Mucosa of descending colon (tissue), 3 donors: ENCODE results near the gene TGFBR2. TPM values are rescaled to one million over a fixed set of nuclear protein-coding genes. Genes with fewer than 3 reads are reported as not detected.

Experiments
- ATAC-seq: fragments of 200-7000 bp; cut with Tn5 transposase; one replicate; pipeline ENCODE4 v1.9.1; 2020; ENCODE audit warnings: mild to moderate bottlenecking, moderate library complexity
- DNase-seq, 3 donors: peaks; one replicate each; pipeline ENCODE4 v3.0.0-alpha.2; 2020
- H3K36me3 ChIP-seq: fragments of 200-600 bp; one replicate; pipeline ENCODE4 v1.8.0; 2021; ENCODE audit warnings: low read depth, mild to moderate bottlenecking
- H3K4me1 ChIP-seq: fragments of 200-600 bp; one replicate; pipeline ENCODE4 v1.8.0; 2021; ENCODE audit warnings: low read depth, mild to moderate bottlenecking
- H3K4me3 ChIP-seq: fragments of 200-600 bp; one replicate; pipeline ENCODE4 v1.8.0; 2021; ENCODE audit warnings: mild to moderate bottlenecking
- H3K9me3 ChIP-seq: fragments of 200-600 bp; one replicate; pipeline ENCODE4 v1.8.0; 2021; ENCODE audit warnings: mild to moderate bottlenecking
- intact Hi-C, 2 donors: fragments of 100-400 bp; cut with DNase I in 1 of 2; cut with micrococcal nuclease in 1 of 2; formaldehyde crosslinking; loops; one replicate each; pipeline versions ENCODE4 v1.11.0 to v1.11.1; 2022; cut with DNase I, micrococcal nuclease
- total RNA-seq, 3 donors: library from RNA; stranded (reverse); fragmentation: NEBNext Ultra II Directional in 2 of 3; extraction: Animal tissue kit (Norgen Biotek cat#: 25700) in 2 of 3; gene quantifications; one replicate each; pipeline versions ENCODE4 v1.2.1 to v1.2.4, GENCODE V29; 2021 to 2023
- TF ChIP-seq, protein P1 (sequence below): fragments of 200-600 bp; IDR thresholded peaks from one replicate; pipeline ENCODE4 v1.8.0; 2022; ENCODE audit warnings: antibody characterized with exemption, mild to moderate bottlenecking
- donor health status: DM: no; HTN: no; CAD: no; lungs with moderate emphysema.
- donor health status: DM: no; HTN: no; CAD: no.
- donor health status: DM: no; HTN: yes; CAD: no.

The TGFBR2 gene
- total RNA-seq, 3 donors from 2014 or later = 39.0 to 134 (median 71.4) TPM

GRCh38 chr3:30583973-30584372 lies 22.4 kb upstream of the TGFBR2 start:
- intact Hi-C loops = no loop called here
- no peak for DNase-seq
- ATAC-seq = peak; percentile 75

DNA sequence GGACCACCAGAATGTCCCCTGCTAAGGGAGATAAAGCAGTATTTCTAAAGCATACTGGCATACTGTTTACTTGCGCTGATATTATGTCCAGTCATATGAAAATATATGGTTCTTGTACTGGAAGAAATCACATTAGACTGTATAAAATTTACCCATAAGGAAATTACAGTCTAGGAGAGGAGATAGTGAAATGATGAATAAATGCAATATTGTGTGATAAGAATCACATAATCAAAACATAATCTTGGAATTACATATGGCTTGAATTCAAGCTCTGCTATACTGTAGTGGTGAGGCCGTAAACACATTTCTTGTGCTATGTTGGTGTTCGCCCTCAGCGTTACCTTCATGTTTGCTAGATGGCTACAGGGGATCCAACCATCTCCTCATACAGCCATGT lies 20.7 kb upstream of the TGFBR2 start:
- TF ChIP-seq, protein P1, sequence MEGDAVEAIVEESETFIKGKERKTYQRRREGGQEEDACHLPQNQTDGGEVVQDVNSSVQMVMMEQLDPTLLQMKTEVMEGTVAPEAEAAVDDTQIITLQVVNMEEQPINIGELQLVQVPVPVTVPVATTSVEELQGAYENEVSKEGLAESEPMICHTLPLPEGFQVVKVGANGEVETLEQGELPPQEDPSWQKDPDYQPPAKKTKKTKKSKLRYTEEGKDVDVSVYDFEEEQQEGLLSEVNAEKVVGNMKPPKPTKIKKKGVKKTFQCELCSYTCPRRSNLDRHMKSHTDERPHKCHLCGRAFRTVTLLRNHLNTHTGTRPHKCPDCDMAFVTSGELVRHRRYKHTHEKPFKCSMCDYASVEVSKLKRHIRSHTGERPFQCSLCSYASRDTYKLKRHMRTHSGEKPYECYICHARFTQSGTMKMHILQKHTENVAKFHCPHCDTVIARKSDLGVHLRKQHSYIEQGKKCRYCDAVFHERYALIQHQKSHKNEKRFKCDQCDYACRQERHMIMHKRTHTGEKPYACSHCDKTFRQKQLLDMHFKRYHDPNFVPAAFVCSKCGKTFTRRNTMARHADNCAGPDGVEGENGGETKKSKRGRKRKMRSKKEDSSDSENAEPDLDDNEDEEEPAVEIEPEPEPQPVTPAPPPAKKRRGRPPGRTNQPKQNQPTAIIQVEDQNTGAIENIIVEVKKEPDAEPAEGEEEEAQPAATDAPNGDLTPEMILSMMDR = no peak
- no peak overlapping the region for H3K4me3 ChIP-seq
- H3K9me3 ChIP-seq = no peaks in the 10 kb centered on the region
- H3K4me1 ChIP-seq = no peaks in the 10 kb centered on the region
- no peaks in the 10 kb centered on the region for H3K36me3 ChIP-seq
- DNase-seq = no peak
- intact Hi-C loops = no loop called here
- peak; percentile 31 for ATAC-seq

More at GRCh38 chr3:30583973-30584372, 22.4 kb upstream of the TGFBR2 start:
- Histone ChIP-seq H3K36me3 (no peaks in the 10 kb centered on the region), H3K9me3 (no peaks in the 10 kb centered on the region), H3K4me1 (no peaks in the 10 kb centered on the region), H3K4me3 (no peak overlapping the region)
- TF ChIP-seq, protein P1 = no peak

DNA sequence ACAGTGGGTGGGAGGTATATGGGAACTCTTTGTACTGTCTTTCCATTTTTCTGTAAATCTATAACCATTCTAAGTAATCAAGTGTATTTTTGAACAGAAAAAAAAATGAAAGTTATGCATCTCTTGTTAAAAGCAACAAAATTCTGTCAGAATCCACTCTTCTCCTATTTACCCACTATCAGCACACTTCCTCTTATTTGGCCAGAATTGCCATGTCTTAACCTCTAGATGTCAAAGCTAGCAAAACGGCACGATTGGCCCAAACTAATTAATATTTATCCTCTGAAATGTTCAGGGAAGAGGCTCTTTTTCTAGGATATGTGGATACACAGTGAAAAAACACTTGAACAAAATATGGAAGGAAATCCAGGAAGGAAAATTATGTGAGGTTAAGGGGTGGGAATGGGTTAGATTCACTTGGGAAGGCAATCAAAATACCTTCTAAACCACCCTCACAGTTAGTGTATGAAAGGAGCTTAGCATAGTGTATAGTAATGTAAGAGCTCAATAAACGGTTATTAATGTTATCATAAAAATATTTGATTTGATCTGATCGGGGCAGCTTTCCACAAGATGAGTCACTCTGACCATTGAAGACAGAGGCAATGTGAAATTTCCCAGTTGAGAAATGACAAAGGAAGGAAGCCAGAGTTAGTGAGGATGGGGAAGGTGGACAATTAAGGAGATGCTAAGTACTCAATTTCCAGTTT lies 20.1 kb upstream of the TGFBR2 start:
- H3K4me1 ChIP-seq = no peaks in the 10 kb centered on the region
- H3K9me3 ChIP-seq = no peaks in the 10 kb centered on the region
- ATAC-seq = no peak
- no peak overlapping the region for H3K4me3 ChIP-seq
- no peaks in the 10 kb centered on the region for H3K36me3 ChIP-seq
- TF ChIP-seq, protein P1 = no peak
- intact Hi-C loops = no loop called here
- DNase-seq = no peak

- no peak for DNase-seq
- Histone ChIP-seq H3K4me1 (no peaks in the 10 kb centered on the region), H3K9me3 (no peaks in the 10 kb centered on the region), H3K36me3 (no peaks in the 10 kb centered on the region), H3K4me3 (no peak overlapping the region)
- TF ChIP-seq, protein P1 = no peak
- intact Hi-C loops = no loop called here
- no peak for ATAC-seq
These were observed 19.5 kb upstream of the TGFBR2 start for GRCh38 chr3:30586806-30587486.

DNA sequence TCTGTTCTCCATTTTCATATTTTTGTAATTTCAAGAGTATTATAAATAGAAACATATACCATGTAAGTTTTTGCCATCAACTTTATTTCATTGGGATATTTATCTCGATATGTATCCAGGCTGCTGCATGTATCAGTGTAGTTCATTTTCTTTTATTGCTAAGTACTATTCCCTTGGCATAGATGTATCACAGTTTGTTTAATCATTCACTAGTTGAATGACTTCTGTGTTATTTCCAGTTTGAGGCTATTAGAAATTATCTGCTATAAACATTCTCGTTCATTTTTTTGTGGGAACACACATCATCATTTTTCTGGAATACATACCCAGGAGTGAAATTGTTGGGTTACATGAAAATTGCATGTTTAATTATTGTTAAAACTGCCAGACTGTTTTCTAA lies 18.5 kb upstream of the TGFBR2 start:
- Histone ChIP-seq H3K36me3 (no peaks in the 10 kb centered on the region), H3K4me3 (no peak overlapping the region), H3K4me1 (no peaks in the 10 kb centered on the region), H3K9me3 (no peaks in the 10 kb centered on the region)
- TF ChIP-seq, protein P1 = no peak
- intact Hi-C loops = no loop called here
- DNase-seq = no peak
- peak; percentile 68 for ATAC-seq
